Vagina (tissue), 2 donors: Measurements from ENCODE around the gene CDKN2A. TPM values are rescaled to one million over a fixed set of nuclear protein-coding genes. Genes with fewer than 3 reads are reported as not detected.

Experiments used
- DNase-seq, 2 donors: peaks; one replicate each; pipeline ENCODE4 v3.0.0-alpha.2; 2017; ENCODE audit errors: extremely low spot score in 2 of 2
- H3K27ac ChIP-seq: fragments of 200-600 bp; sonication (generic); one replicate; pipeline ENCODE4 v1.5.1; 2019
- H3K27me3 ChIP-seq: fragments of 200-600 bp; sonication (generic); one replicate; pipeline ENCODE4 v1.5.1; 2019
- H3K36me3 ChIP-seq, 2 donors: fragments of 200-600 bp; sonication (generic); one replicate each; pipeline ENCODE4 v1.5.1; 2017 to 2019
- H3K4me1 ChIP-seq: fragments of 200-600 bp; sonication (generic); one replicate; pipeline ENCODE4 v1.5.1; 2019
- H3K4me3 ChIP-seq, 2 donors: fragments of 200-600 bp; sonication (generic); 1 replicate in 1 of 2; 2 replicates in 1 of 2; pipeline ENCODE4 v1.5.1; 2016 to 2019
- H3K9me3 ChIP-seq: fragments of 200-600 bp; sonication (generic); one replicate; pipeline ENCODE4 v1.5.1; 2019
- POLR2A ChIP-seq, 2 donors: fragments of 450-650 bp; IDR thresholded peaks; one replicate each; pipeline ENCODE4 v1.6.1; 2017; ENCODE audit warnings: antibody characterized with exemption in 2 of 2, mild to moderate bottlenecking in 2 of 2, moderate library complexity in 2 of 2
- POLR2AphosphoS5 ChIP-seq, 2 donors: sonication (generic); formaldehyde crosslinking; IDR thresholded peaks; one replicate each; pipeline ENCODE4 v1.9.0; 2017; ENCODE audit warnings: antibody characterized with exemption in 2 of 2, mild to moderate bottlenecking in 2 of 2, low read depth in 1 of 2; ENCODE audit not compliant: insufficient read depth in 1 of 2
- intact Hi-C: fragments of 100-400 bp; cut with DNase I; formaldehyde crosslinking; loops from one replicate; pipeline ENCODE4 v1.15.1; 2023
- total RNA-seq: library from RNA; depleted of rRNA; stranded (reverse); fragments of >200 nt; gene quantifications from one replicate; pipeline ENCODE4 v1.2.3, GENCODE V29; 2016
- TF ChIP-seq, protein P1 (sequence below), 3 experiments: fragments of 450-650 bp in 2 of 3; fragments of 200-600 bp in 1 of 3; sonication (generic) in 1 of 3; IDR thresholded peaks; one replicate each; pipeline ENCODE4 v1.5.1; 2017 to 2019; ENCODE audit warnings: antibody characterized with exemption in 3 of 3, mild to moderate bottlenecking in 2 of 3, moderate library complexity in 2 of 3

The CDKN2A gene
- total RNA-seq, 1 donor from 2014 or later, result 25.8 TPM

DNA sequence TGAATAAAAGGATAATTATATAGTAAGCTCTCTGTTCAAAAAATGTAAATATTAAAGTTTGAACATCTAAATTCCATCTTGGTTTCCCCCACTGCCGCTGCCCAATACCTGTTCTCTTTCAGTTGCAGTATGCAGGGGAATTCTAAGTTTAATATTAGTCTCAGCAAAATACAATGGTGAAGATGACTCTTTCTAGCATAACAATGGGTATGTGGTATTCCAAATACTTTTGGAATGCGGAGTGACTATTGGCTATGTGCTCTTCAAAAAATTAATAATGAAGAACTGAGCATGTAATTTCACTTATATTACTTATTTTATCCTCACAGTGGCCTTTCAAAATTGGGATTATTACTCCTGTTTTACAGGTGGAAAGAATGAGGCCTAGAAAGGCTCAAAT is 3.8 kb upstream of the CDKN2A start:
- Histone ChIP-seq H3K36me3 (no peaks in the 10 kb centered on the region), H3K27me3 (no peaks in the 10 kb centered on the region)

DNA sequence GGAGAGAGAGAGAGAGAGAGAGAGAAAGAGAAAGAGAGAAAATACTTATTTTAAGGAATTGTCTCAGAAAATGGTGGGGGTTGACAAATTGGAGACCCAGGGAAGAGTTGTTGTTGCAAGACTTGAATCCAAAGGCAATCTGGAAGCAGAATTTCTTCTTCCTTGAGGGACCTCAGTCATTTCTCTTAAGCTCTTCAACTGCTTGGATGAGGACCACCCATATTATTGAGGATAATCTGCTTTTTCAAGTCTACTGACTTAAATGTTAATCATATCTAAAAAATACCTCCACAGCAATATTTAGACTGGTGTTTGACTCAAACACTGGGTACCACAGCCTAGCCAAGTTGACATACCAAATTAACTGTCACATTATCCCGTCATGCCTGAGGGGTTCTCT is 3.3 kb upstream of the CDKN2A start:
- no peaks in the 10 kb centered on the region for H3K9me3 ChIP-seq
- TF ChIP-seq POLR2AphosphoS5 (IDR thresholded peaks at IDR 0.05; ENCODE audit: insufficient read depth in 1 of 2, low read depth in 1 of 2), result no peak
- TF ChIP-seq, protein P1, sequence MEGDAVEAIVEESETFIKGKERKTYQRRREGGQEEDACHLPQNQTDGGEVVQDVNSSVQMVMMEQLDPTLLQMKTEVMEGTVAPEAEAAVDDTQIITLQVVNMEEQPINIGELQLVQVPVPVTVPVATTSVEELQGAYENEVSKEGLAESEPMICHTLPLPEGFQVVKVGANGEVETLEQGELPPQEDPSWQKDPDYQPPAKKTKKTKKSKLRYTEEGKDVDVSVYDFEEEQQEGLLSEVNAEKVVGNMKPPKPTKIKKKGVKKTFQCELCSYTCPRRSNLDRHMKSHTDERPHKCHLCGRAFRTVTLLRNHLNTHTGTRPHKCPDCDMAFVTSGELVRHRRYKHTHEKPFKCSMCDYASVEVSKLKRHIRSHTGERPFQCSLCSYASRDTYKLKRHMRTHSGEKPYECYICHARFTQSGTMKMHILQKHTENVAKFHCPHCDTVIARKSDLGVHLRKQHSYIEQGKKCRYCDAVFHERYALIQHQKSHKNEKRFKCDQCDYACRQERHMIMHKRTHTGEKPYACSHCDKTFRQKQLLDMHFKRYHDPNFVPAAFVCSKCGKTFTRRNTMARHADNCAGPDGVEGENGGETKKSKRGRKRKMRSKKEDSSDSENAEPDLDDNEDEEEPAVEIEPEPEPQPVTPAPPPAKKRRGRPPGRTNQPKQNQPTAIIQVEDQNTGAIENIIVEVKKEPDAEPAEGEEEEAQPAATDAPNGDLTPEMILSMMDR (IDR thresholded peaks at IDR 0.05), result no peak
- no peak for TF ChIP-seq POLR2A (IDR thresholded peaks at IDR 0.05)
- H3K36me3 ChIP-seq, result no peaks in the 10 kb centered on the region
- no peak overlapping the region for H3K4me3 ChIP-seq
- no peaks in the 10 kb centered on the region for H3K27me3 ChIP-seq
- peaks cover 11% of the 10 kb centered on the region for H3K4me1 ChIP-seq
- intact Hi-C loops, result no loop called here
- H3K27ac ChIP-seq, result no peak overlapping the region
- no peak for DNase-seq

More for the DNA sequence above, 3.8 kb upstream of the CDKN2A start:
- H3K4me3 ChIP-seq, result no peak overlapping the region
- H3K4me1 ChIP-seq, result peaks cover 11% of the 10 kb centered on the region
- H3K9me3 ChIP-seq, result no peaks in the 10 kb centered on the region
- TF ChIP-seq, protein P1 (IDR thresholded peaks at IDR 0.05), result no peak
- no peak for TF ChIP-seq POLR2A (IDR thresholded peaks at IDR 0.05)
- no peak for TF ChIP-seq POLR2AphosphoS5 (IDR thresholded peaks at IDR 0.05; ENCODE audit: insufficient read depth in 1 of 2, low read depth in 1 of 2)
- no peak for DNase-seq
- no peak overlapping the region for H3K27ac ChIP-seq
- intact Hi-C loops, result no loop called here

DNA sequence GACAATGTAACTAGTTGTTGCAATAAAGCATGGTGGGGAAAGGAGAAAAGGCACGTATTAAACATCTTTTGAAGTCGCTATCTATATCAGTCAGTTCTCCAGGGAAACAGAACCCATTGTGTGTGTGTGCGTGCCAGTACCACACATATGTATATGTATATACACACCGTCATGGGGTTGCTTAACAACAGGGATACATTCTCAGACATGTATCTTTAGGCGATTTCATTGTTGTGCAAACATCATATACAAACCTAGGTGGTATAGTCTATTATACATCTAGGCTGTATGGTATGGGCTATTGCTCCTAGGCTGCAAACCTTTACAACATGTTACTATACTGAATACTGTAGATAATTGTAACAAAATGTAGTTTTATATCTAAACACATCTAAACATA is 2.7 kb upstream of the CDKN2A start:
- Histone ChIP-seq H3K27me3 (no peaks in the 10 kb centered on the region), H3K36me3 (no peaks in the 10 kb centered on the region), H3K9me3 (no peaks in the 10 kb centered on the region), H3K27ac (no peak overlapping the region), H3K4me1 (peaks cover 11% of the 10 kb centered on the region), H3K4me3 (no peak overlapping the region)
- intact Hi-C loops, result no loop called here
- DNase-seq, result no peak
- TF ChIP-seq POLR2AphosphoS5 (IDR thresholded peaks at IDR 0.05; ENCODE audit: insufficient read depth in 1 of 2, low read depth in 1 of 2) (no peak), POLR2A (IDR thresholded peaks at IDR 0.05) (no peak)
- TF ChIP-seq, protein P1 (IDR thresholded peaks at IDR 0.05), result no peak

DNA sequence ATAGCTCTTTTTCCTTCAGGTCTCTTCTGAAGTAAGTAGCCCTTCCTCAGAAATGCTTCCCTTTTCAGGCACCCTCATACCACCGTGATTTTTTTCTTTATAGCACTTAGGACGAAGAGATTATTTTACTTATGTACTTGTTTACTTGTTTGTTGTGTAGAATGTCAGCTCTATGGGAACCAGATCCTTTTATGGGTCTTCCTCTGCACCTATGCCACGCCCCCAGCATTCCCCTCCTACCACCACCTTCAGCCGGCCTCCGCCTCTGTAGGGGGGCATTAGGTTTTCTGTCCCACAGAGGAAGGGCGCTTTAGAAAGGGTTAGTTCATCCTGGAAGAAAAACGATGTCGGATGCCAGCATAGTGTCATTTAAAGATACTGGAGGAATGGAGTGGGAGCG is 2.2 kb upstream of the CDKN2A start:
- Histone ChIP-seq H3K27me3 (no peaks in the 10 kb centered on the region), H3K36me3 (no peaks in the 10 kb centered on the region), H3K4me3 (no peak overlapping the region), H3K27ac (no peak overlapping the region), H3K4me1 (peaks cover 11% of the 10 kb centered on the region), H3K9me3 (no peaks in the 10 kb centered on the region)
- TF ChIP-seq, protein P1 (IDR thresholded peaks at IDR 0.05), result no peak
- TF ChIP-seq POLR2AphosphoS5 (IDR thresholded peaks at IDR 0.05; ENCODE audit: insufficient read depth in 1 of 2, low read depth in 1 of 2) (no peak), POLR2A (IDR thresholded peaks at IDR 0.05) (no peak)
- DNase-seq, result no peak
- intact Hi-C loops, result no loop called here

DNA sequence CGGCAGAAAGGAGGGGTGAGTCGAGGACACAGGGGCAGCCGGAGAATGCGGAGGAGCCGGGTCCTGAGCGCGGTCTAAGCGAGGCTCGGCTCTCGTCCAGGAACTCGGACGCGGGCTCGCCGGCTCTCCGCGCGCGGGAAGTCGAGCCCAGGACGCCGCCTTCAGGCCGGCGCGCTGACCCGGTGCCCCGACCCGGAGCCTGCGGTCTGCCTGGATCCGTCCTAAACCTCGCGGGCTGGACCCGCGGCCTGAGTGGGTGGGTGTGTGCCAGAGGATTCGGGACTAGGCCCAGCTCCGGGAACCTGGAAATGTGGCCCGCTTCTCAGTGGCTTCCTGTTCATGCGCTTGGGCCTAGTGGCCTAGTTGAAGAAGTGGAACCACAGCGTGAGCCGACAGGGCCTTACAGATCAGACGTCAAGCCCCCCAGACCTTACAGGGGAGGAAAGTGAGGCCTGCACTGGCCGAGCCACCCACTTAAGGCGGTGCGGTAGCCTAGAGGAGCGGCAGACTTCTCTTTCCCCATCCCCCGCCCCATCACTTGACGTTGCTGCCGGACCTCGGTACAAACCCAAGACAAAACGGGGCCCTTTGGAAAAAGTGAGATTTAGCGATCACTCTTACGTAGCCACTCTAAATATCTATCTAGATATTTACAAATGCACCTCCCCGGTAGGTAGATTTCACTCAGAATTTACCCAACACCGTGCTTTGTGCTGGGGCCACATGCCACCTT is 1.6 kb upstream of the CDKN2A start:
- H3K4me1 ChIP-seq, result peaks cover 11% of the 10 kb centered on the region
- no peaks in the 10 kb centered on the region for H3K27me3 ChIP-seq
- intact Hi-C loops, result no loop called here
- peak overlapping the region; percentile 72 to 84 for H3K4me3 ChIP-seq
- no peaks in the 10 kb centered on the region for H3K9me3 ChIP-seq
- no peak for DNase-seq
- H3K36me3 ChIP-seq, result no peaks in the 10 kb centered on the region
- TF ChIP-seq, protein P1 (IDR thresholded peaks at IDR 0.05), result no peak
- no peak for TF ChIP-seq POLR2A (IDR thresholded peaks at IDR 0.05)
- no peak for TF ChIP-seq POLR2AphosphoS5 (IDR thresholded peaks at IDR 0.05; ENCODE audit: insufficient read depth in 1 of 2, low read depth in 1 of 2)
- peak overlapping the region; percentile 79 for H3K27ac ChIP-seq
